NCI-H128 (cell line): ENCODE results near the gene IRAK3.
"Not testable (repeated sequence)": the region's sequence is repeated elsewhere in the genome, so short reads cannot be mapped to it uniquely, and the experiment has no call there.

Source experiments
- DNase-seq: peaks from one replicate; lab custom pipeline; 2025; ENCODE audit not compliant: unreplicated experiment; lab: John Stamatoyannopoulos, UW

IRAK3 gene

GRCh38 chr12:66302827-66303169 lies 113.8 kb downstream of the IRAK3 start:
- DNase-seq: no peak

DNA sequence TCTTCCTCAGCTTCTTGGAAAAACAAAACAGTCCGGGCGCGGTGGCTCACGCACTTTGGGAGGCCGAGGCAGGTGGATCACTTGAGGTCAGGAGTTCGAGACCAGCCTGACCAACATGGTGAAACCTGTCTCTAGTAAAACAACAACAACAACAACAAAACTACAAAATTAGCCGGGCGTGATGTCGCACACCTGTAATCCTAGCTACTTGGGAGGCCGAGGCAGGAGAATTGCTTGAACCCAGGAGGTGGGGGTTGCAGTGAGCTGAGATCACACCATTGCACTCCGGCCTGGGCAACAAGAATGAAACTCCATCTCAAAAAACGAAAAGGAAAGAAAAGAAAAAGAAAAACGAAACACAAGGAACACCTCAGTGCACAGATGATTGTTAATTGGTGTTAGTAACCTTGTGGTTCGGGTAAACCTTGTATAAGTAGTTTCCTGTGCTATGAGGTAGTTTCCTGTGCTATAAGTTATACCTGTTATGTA lies 114.3 kb downstream of the IRAK3 start:
- not testable (repeated sequence) for DNase-seq
